GM18870 (cell line): ENCODE measurements around the gene ARHGEF40.

Experiments used
- ATAC-seq: cut with Tn5 transposase; IDR thresholded peaks from one replicate; pipeline ENCODE4 v1.9.1; 2021; ENCODE audit warnings: moderate library complexity; ENCODE audit not compliant: unreplicated experiment

ARHGEF40 gene

DNA sequence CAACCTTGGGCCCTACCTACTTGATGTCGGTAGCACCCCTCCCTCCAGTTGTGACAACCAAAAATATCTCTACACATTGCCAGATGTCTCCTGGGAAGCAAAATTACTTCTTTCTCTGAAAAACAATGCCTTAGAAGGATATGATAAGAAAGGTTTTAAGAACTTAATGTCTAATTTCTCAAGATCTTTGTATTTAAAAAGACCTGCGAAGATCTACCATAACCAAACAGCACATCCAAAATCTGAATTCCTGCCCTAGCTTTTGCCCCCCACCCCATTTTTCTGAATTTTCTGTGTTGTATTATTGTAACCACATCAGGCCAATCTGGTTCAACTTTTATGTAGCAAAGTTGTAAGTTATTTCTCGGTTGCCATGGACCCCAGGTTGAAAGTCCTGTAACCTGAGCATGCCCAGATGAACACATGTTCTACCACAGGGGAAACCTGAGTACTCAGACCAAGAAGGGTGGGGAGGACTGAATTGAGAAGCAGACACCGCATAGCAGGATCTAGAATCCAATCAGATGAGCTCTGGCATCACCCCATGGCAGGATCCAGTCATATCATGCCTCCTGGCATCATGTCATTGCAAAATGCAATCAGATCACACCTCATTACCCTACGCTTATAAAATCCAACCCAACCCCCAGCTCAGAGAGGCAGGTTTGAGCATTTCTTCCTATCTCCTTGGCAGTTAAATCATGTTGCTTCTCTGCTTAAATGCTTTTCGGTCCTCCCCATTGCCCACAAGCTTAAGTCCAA, 39.5 kb downstream of the ARHGEF40 start:
- ATAC-seq: peak; percentile 73

GRCh38 chr14:21112255-21112654, 42.2 kb downstream of the ARHGEF40 start:
- no peak for ATAC-seq

DNA sequence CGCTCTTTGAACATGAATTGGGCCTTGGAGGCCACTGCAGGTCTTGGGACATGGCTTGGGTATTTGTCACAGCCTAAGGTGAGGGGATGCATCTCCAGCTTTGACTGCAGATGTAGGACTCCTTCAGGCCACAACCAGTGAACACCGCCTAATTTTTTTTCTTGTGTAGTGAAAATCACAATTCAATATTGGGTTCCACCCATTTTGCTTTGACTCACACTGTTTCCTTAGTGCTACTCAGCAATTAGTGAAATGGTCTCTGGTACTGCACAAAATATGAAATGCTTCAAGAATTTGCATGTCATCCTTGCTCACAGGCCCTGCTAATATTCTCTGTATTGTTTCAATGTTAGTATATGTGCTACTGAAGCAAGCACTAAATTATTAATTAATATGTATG, 43.3 kb downstream of the ARHGEF40 start:
- no peak for ATAC-seq

- ATAC-seq: no peak
These were observed 48.8 kb downstream of the ARHGEF40 start for GRCh38 chr14:21118933-21119332.

GRCh38 chr14:21120686-21121085, 50.6 kb downstream of the ARHGEF40 start:
- ATAC-seq: no peak

- no peak for ATAC-seq
These were observed 51.0 kb downstream of the ARHGEF40 start for GRCh38 chr14:21121122-21121521.

DNA sequence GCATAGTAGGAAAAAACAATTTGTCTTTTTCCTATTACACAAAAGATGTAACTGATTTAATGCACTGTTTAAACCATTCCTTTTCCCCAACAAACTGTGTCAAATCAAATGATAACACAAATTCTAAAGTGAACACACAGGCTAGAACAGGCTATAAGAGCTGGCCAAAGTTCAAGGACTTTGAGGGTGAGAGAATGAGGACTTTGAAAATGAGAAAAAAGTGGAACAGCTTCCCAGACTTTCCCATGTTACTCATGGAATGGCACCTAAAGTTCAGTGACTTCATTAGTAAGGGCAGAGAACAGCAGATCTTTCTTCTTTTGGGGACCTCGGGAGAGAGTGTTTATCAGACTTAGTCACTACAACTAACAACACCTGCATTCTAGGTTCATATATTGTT, 53.3 kb downstream of the ARHGEF40 start:
- no peak for ATAC-seq

DNA sequence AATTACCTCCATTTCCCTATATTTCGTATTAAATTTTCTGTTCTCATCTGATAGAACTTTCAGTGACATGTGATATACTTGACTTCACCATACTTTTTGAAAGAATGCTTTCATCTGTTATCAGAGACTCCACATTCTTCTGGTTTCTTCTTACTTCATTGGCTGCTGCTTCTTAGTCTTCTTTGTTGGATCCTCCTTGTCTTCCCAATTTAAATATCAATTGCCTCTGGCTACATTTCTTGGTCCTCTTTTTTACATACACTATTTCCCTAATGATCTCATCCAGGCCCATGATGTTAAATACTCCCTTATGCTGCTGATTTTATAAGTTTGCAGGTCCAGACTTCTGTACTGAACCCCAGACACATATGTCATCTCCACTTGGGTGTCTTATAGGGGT, 63.8 kb downstream of the ARHGEF40 start:
- ATAC-seq: no peak

DNA sequence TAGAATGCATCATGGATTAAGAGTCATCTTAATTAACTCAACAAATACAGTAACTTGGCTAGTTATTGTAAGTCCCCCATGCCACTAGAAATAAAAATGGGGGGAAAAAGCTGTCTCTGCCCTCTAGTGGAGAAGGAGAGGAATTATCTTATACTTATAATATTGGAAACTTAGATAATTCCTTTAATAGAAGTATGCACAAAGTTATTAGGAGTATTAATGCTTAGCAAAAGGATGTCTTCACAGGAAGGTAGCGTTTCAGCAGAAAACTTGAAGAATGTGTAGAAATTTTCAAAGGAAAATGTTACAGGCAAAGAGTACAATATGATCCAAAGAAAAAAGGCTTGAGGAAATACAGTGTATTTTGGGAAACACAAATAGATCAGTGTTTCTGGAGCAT, 65.9 kb downstream of the ARHGEF40 start:
- ATAC-seq: no peak
